Spleen (tissue), 11 donors: Measurements from ENCODE around the gene DGKH. TPM values are rescaled to one million over a fixed set of nuclear protein-coding genes. Genes with fewer than 3 reads are reported as not detected.

Experiments
- DNase-seq: peaks from one replicate; pipeline ENCODE4 v3.0.0-alpha.2; 2020
- H3K27ac ChIP-seq, 8 donors: fragments of 200-600 bp; sonication (generic) in 7 of 8; 1 replicate in 4 of 8; 2 replicates in 4 of 8; pipeline versions ENCODE4 v1.5.0 to v1.8.0; 2016 to 2021; ENCODE audit warnings: inconsistent platforms in 4 of 8, mild to moderate bottlenecking in 4 of 8, moderate library complexity in 1 of 8
- H3K27me3 ChIP-seq, 7 donors: fragments of 200-600 bp; sonication (generic) in 6 of 7; replicated peaks in 1 of 7; 1 replicate in 4 of 7; 2 replicates in 3 of 7; pipeline versions ENCODE4 v1.5.0 to v1.8.0; 2016 to 2021; ENCODE audit warnings: inconsistent platforms in 3 of 7, mild to moderate bottlenecking in 1 of 7
- H3K36me3 ChIP-seq, 6 donors: fragments of 200-600 bp; sonication (generic) in 5 of 6; 1 replicate in 4 of 6; 2 replicates in 2 of 6; pipeline versions ENCODE4 v1.5.0 to v1.8.0; 2016 to 2021; ENCODE audit warnings: inconsistent platforms in 2 of 6
- H3K4me1 ChIP-seq, 6 donors: fragments of 200-600 bp; sonication (generic) in 5 of 6; 1 replicate in 3 of 6; 2 replicates in 3 of 6; pipeline versions ENCODE4 v1.5.0 to v1.8.0; 2016 to 2021; ENCODE audit warnings: inconsistent platforms in 3 of 6
- H3K4me3 ChIP-seq, 8 donors: fragments of 200-600 bp; sonication (generic) in 7 of 8; 1 replicate in 4 of 8; 2 replicates in 4 of 8; pipeline versions ENCODE4 v1.5.0 to v1.8.0; 2016 to 2021; ENCODE audit warnings: inconsistent platforms in 4 of 8, mild to moderate bottlenecking in 4 of 8, moderate library complexity in 2 of 8
- H3K9me3 ChIP-seq, 8 donors: fragments of 200-600 bp; sonication (generic) in 7 of 8; 1 replicate in 4 of 8; 2 replicates in 4 of 8; pipeline versions ENCODE4 v1.5.0 to v1.8.0; 2016 to 2021; ENCODE audit warnings: inconsistent platforms in 4 of 8
- CTCF ChIP-seq, 11 experiments: fragments of 200-600 bp in 7 of 11; fragments of 450-650 bp in 4 of 11; sonication (generic) in 4 of 11; IDR thresholded peaks in 8 of 11; conservative IDR thresholded peaks in 3 of 11; 1 replicate in 7 of 11; 2 replicates in 4 of 11; pipeline versions ENCODE4 v1.4.0 to v1.8.0; 2016 to 2021; ENCODE audit warnings: antibody characterized with exemption in 11 of 11, inconsistent platforms in 4 of 11, mild to moderate bottlenecking in 1 of 11
- POLR2A ChIP-seq, 3 donors: fragments of 450-650 bp; IDR thresholded peaks; one replicate each; pipeline ENCODE4 v1.5.1; 2017; ENCODE audit warnings: antibody characterized with exemption in 3 of 3, mild to moderate bottlenecking in 1 of 3
- POLR2AphosphoS5 ChIP-seq, 3 donors: sonication (generic); formaldehyde crosslinking; IDR thresholded peaks; one replicate each; pipeline ENCODE4 v1.5.1; 2017; ENCODE audit warnings: antibody characterized with exemption in 3 of 3
- WGBS, 5 donors: extraction: QIAGEN DNeasy Blood & Tissue Kit in 3 of 5; methylation state at CpG; one replicate each; pipeline versions ENCODE4 v1.1.5 to v1.1.7; 2013 to 2018; 5-methylcytosine and 5-hydroxymethylcytosine counted together
- intact Hi-C: fragments of 100-400 bp; cut with DNase I; formaldehyde crosslinking; loops from one replicate; pipeline ENCODE4 v1.15.0; 2023; ENCODE audit warnings: low total_unique reads
- polyA plus RNA-seq, 3 donors: library from polyadenylated mRNA; stranded (reverse); fragments of 200-250 nt; gene quantifications; one replicate each; pipeline ENCODE4 v1.2.1, GENCODE V29; 2013
- total RNA-seq, 7 donors: library from RNA; depleted of rRNA in 3 of 7; stranded (reverse); fragments of >200 nt in 3 of 7; fragmentation: NEBNext Ultra II Directional in 4 of 7; extraction: Animal tissue kit (Norgen Biotek cat#: 25700) in 4 of 7; gene quantifications; one replicate each; pipeline versions ENCODE4 v1.1.0 to v1.2.1, GENCODE V29; 2016 to 2021
- donor health status: healthy with polysubstance abuse.
- donor health status: DM: no; HTN: no; CAD: no; lungs with moderate emphysema.
- donor health status: DM: no; HTN: no; CAD: no.
- donor health status: Bipolar disorder and iron deficiency.
- donor health status: healthy.
- donor health status: DM: no; HTN: no; CAD: no.
- donor health status: DM: yes; HTN: yes; CAD: no.

The DGKH gene
- total and polyA plus RNA-seq, 10 donors, result 0.52 to 15.3 (median 10.8) TPM

GRCh38 chr13:42189061-42189460 lies 140.6 kb downstream of the DGKH start:
- Histone ChIP-seq H3K4me1 (no peaks in the 10 kb centered on the region), H3K4me3 (no peak overlapping the region), H3K36me3 (peaks cover 0 to 41% (median 10%) of the 10 kb centered on the region in 6 donors), H3K27me3 (no peaks in the 10 kb centered on the region), H3K27ac (no peak overlapping the region), H3K9me3 (no peaks in the 10 kb centered on the region)
- DNase-seq, result no peak
- TF ChIP-seq CTCF (IDR thresholded peaks at IDR 0.05 in 8 of 11, conservative IDR thresholded peaks at IDR 0.05 in 3 of 11), result no peak
- no peak for TF ChIP-seq POLR2A (IDR thresholded peaks at IDR 0.05)
- TF ChIP-seq POLR2AphosphoS5 (IDR thresholded peaks at IDR 0.05), result no peak
- intact Hi-C loops, result no loop called here
- 85 to 98% (median 92%) methylated on average over 7 of the region's 7 CpGs for WGBS, 5 donors

GRCh38 chr13:42190529-42190928 lies 142.1 kb downstream of the DGKH start:
- intact Hi-C loops, result no loop called here
- 70 to 94% (median 82%) methylated on average over 1 of the region's 1 CpG for WGBS, 5 donors
- Histone ChIP-seq H3K27me3 (no peaks in the 10 kb centered on the region), H3K4me1 (no peaks in the 10 kb centered on the region), H3K27ac (no peak overlapping the region), H3K9me3 (no peaks in the 10 kb centered on the region), H3K36me3 (peaks cover 0 to 55% (median 15%) of the 10 kb centered on the region in 6 donors), H3K4me3 (no peak overlapping the region)
- TF ChIP-seq POLR2AphosphoS5 (IDR thresholded peaks at IDR 0.05), result no peak
- TF ChIP-seq CTCF (IDR thresholded peaks at IDR 0.05 in 8 of 11, conservative IDR thresholded peaks at IDR 0.05 in 3 of 11), result no peak
- no peak for TF ChIP-seq POLR2A (IDR thresholded peaks at IDR 0.05)
- no peak for DNase-seq

GRCh38 chr13:42211704-42212464 lies 163.4 kb downstream of the DGKH start:
- DNase-seq, result no peak
- no peaks in the 10 kb centered on the region for H3K9me3 ChIP-seq
- H3K27me3 ChIP-seq, result no peaks in the 10 kb centered on the region
- intact Hi-C loops, result no loop called here
- 92 to 96% (median 94%) methylated on average over 5 of the region's 5 CpGs for WGBS, 5 donors
- H3K4me1 ChIP-seq, result no peaks in the 10 kb centered on the region
- no peak overlapping the region for H3K27ac ChIP-seq
- peaks cover 0 to 60% (median 13%) of the 10 kb centered on the region in 6 donors for H3K36me3 ChIP-seq
- H3K4me3 ChIP-seq, result no peak overlapping the region
- TF ChIP-seq POLR2A (IDR thresholded peaks at IDR 0.05), result no peak

- intact Hi-C loops, result loop anchor here (2.0 kb wide), 1 partner anchor 32 kb away; no protein-coding TSS in a partner anchor
- Histone ChIP-seq H3K4me3 (no peak overlapping the region), H3K36me3 (peaks cover 0 to 63% (median 12%) of the 10 kb centered on the region in 6 donors), H3K27me3 (no peaks in the 10 kb centered on the region), H3K4me1 (no peaks in the 10 kb centered on the region), H3K9me3 (no peaks in the 10 kb centered on the region), H3K27ac (no peak overlapping the region)
- TF ChIP-seq CTCF (IDR thresholded peaks at IDR 0.05 in 8 of 11, conservative IDR thresholded peaks at IDR 0.05 in 3 of 11) (no peak), POLR2A (IDR thresholded peaks at IDR 0.05) (no peak)
- WGBS, 5 donors, result 86 to 96% (median 89%) methylated on average over 4 of the region's 4 CpGs
- DNase-seq, result no peak
These were observed 166.0 kb downstream of the DGKH start for GRCh38 chr13:42214446-42214845.
